Activated T-helper 1 cell treated with Interleukin-2 at 50 U/mL for 16 hours (primary cell): Measurements from ENCODE around the gene VPS13D.
"Not testable (repeated sequence)": the region's sequence is repeated elsewhere in the genome, so short reads cannot be mapped to it uniquely, and the experiment has no call there.

ENCODE experiments used
- DNase-seq: peaks from one replicate; pipeline ENCODE4 v3.0.0-alpha.2; 2020; ENCODE audit warnings: low read depth

VPS13D gene

GRCh38 chr1:12518931-12519692 lies 289.3 kb downstream of the VPS13D start:
- DNase-seq = no peak

GRCh38 chr1:12519693-12520364 lies 290.0 kb downstream of the VPS13D start:
- no peak for DNase-seq

- DNase-seq = no peak
Observed at GRCh38 chr1:12521096-12521495, 291.3 kb downstream of the VPS13D start.

GRCh38 chr1:12522780-12523179 lies 292.9 kb downstream of the VPS13D start:
- DNase-seq = not testable (repeated sequence)

- DNase-seq = no peak
Observed at GRCh38 chr1:12524266-12524665, 294.4 kb downstream of the VPS13D start.

GRCh38 chr1:12525311-12526181 lies 295.7 kb downstream of the VPS13D start:
- no peak for DNase-seq

- DNase-seq = no peak
Observed at GRCh38 chr1:12527564-12527963, 297.7 kb downstream of the VPS13D start.

- no peak for DNase-seq
Observed at GRCh38 chr1:12528021-12528852, 298.4 kb downstream of the VPS13D start.

- DNase-seq = no peak
Observed at GRCh38 chr1:12529640-12530174, 299.9 kb downstream of the VPS13D start.

- DNase-seq = no peak
Observed at GRCh38 chr1:12530462-12531178, 300.8 kb downstream of the VPS13D start.

- DNase-seq = no peak
Observed at GRCh38 chr1:12531179-12531499, 301.3 kb downstream of the VPS13D start.

- no peak for DNase-seq
Observed at GRCh38 chr1:12532405-12533315, 302.8 kb downstream of the VPS13D start.

- no peak for DNase-seq
Observed at GRCh38 chr1:12536023-12536639, 306.3 kb downstream of the VPS13D start.

GRCh38 chr1:12537294-12537693 lies 307.5 kb downstream of the VPS13D start:
- DNase-seq = no peak

- no peak for DNase-seq
Observed at GRCh38 chr1:12537906-12538461, 308.2 kb downstream of the VPS13D start.

- DNase-seq = not testable (repeated sequence)
Observed at GRCh38 chr1:12538536-12538935, 308.7 kb downstream of the VPS13D start.

- DNase-seq = no peak
Observed at GRCh38 chr1:12539320-12539704, 309.5 kb downstream of the VPS13D start.

GRCh38 chr1:12539705-12540579 lies 310.1 kb downstream of the VPS13D start:
- DNase-seq = no peak
